NK-92 (cell line): ENCODE results near the gene MRPS2.
"Not testable (repeated sequence)": the region's sequence is repeated elsewhere in the genome, so short reads cannot be mapped to it uniquely, and the experiment has no call there.

Experiments used
- DNase-seq: peaks from one replicate; lab custom pipeline; 2025; ENCODE audit not compliant: unreplicated experiment; lab: John Stamatoyannopoulos, UW

Gene MRPS2

GRCh38 chr9:135500525-135501260, at the start of gene MRPS2:
Gene MRPS2, plus strand, starts transcription at chr9:135500682. Its CDS starts 29 bp downstream, at chr9:135500711.
- no peak for DNase-seq

DNA sequence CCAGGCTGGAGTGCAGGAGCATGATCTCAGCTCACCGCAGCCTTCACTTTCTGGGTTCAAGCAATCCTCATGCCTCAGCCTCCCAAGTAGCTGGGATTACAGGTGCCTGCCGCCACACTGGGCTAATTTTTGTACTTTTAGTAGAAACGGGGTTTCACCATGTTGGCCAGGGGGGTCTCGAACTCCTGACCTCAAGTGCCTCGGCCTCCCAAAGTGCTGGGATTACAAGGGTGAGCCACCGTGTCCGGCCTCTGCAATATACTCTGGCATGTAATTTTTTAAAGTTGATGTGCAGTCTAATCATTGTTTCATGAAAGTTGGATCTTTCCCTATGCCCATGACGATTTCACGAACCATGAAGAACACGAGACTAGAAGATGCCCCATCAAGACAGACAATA, 49.5 kb upstream of the MRPS2 start:
- no peak for DNase-seq

GRCh38 chr9:135451909-135452308, 48.6 kb upstream of the MRPS2 start:
- not testable (repeated sequence) for DNase-seq

GRCh38 chr9:135454737-135455136, 45.7 kb upstream of the MRPS2 start:
- no peak for DNase-seq

DNA sequence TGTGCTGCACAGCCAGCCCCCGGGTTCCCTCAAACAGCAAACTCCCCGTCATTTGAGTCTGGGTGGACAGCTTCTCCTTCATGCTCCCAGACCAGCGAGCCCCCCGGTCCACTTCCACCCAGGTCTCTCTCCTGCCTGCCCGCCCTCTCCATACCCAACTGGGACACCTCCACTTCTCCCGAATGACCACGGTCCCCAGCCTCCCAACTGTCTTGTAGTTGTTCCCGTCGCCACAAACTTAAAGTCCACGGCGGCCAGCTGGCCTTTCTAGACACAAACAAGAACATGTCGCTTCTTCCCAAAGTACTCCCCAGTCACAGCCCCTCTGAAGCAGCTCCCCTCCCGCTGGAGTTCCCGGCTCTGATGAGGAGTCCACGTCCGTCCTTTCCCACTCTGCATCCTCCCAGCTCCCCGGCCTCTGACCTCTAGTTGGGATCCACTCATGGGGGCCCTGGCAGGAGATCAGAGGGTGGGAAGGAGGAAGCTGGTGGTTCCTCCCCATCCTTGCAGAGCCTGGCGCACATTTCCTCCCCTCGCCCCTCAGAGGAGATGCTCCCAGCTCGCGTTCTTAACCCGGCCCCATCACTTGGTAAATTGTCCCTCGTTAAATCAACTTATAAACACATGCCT, 45.0 kb upstream of the MRPS2 start:
- no peak for DNase-seq

DNA sequence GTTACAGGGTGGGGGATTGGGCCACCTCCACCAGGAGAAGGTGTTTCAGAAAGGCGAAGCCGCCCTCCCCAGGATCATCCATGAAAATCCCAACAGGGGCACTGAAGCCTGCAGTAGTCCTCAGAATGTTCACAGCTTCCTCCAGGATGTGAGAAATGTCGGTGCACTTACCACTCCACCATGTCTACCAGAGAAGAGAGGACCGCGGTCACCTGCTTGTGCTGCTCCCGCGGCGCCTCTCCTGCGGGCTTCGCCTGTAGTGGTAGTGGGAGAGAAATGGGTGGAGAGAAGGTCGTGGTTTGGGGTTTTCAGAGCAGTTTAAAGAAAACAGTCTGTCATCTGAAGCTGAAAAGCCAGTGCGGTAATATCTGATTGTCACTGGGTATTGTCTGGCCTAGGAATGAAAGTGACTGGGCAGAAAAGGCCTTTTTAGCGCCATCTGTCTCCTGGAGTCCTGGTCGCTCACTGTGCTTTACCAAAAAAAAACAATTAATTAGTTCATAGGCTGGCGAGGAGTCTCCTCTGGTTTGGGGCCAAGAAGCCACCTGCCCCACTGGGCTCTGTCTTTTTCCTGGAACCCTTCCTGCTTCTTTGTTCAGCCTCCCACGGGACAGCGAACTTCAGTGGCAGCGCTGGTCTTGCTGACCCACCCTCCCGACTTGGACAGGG, 43.9 kb upstream of the MRPS2 start:
- DNase-seq, result no peak

GRCh38 chr9:135458478-135458877, 42.0 kb upstream of the MRPS2 start:
- not testable (repeated sequence) for DNase-seq

DNA sequence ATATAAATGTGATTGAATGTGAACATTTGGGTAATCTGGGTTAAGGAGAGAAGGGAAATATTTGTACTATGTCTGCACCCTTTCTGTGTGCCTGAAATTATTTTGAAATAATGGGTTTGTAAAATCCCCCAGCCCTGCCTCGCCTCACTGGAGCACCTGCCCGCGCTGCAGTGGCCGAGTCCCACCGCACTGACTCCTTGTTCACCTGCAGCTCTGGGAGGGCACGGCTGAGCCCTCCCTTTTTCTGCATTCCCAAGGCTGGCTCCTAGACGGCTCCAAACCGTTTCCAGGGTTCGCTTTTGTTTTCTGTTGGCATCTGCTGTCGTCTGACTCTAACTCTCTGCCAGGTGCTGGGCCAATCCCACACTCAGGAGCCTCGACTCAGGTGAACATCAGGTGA, 38.5 kb upstream of the MRPS2 start:
- no peak for DNase-seq

- DNase-seq, result no peak
Measured at GRCh38 chr9:135463140-135463539, 37.3 kb upstream of the MRPS2 start.

GRCh38 chr9:135464181-135464580, 36.3 kb upstream of the MRPS2 start:
- no peak for DNase-seq

DNA sequence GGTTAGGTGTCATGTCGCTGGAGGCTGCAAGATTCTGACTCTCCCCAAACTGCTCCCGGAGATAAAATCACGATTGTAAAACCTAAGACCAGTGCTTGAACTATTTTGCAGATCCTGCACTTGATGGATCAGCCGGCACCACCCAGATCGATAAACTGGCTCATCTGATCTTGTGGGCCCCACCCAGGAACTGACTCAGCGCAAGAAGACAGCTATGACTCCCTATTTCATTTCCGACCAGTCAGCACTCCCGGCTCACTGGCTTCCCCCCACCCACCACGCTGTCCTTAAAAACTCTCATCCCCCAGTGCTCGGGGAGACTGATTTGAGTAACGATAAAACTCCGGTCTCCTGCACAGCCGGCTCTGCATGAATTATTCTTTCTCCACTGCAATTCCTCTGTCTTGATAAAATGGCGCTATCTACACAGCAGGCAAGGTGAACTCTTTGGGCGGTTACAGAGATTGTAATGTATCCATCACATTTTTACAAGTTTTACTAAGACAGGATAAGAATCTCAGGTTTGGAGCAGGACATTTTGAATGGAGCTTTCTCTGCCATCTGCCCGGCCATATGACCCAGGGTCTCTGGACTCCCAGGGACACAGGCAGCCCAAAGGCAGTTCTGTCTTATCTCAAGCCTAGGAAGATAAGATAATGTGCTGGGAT, 31.5 kb upstream of the MRPS2 start:
- no peak for DNase-seq

- DNase-seq, result no peak
Measured at GRCh38 chr9:135471791-135472640, 28.5 kb upstream of the MRPS2 start.

DNA sequence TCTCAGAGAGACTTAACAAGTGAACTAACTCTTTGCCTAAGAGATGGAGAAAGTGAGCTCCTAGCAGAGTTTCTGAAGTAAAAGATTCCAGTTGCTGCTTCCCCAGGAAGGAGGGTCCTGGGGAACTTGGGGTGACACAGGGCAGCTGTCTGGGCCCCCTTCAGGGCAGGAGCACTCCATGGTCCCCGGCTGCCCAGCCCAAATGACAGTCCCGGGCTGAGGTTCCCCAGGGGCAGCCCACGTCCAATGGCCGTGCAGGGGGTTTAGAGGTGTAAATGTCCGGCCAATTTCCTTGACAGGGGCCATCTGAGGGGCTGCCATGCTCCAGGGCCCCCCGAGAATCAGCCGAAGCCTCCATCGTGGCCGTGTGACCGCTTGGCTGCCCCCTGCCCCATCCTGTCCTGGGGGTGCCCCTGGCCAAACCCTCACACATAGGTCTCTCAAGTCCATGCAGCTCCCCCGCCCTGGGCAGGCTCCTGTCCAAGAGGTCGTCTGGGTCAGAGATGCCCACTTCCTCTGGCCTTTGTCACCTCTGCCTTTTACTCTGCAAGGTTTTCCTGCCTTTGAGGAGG, 26.4 kb upstream of the MRPS2 start:
- DNase-seq, result no peak

- no peak for DNase-seq
Measured at GRCh38 chr9:135474915-135475314, 25.6 kb upstream of the MRPS2 start.

DNA sequence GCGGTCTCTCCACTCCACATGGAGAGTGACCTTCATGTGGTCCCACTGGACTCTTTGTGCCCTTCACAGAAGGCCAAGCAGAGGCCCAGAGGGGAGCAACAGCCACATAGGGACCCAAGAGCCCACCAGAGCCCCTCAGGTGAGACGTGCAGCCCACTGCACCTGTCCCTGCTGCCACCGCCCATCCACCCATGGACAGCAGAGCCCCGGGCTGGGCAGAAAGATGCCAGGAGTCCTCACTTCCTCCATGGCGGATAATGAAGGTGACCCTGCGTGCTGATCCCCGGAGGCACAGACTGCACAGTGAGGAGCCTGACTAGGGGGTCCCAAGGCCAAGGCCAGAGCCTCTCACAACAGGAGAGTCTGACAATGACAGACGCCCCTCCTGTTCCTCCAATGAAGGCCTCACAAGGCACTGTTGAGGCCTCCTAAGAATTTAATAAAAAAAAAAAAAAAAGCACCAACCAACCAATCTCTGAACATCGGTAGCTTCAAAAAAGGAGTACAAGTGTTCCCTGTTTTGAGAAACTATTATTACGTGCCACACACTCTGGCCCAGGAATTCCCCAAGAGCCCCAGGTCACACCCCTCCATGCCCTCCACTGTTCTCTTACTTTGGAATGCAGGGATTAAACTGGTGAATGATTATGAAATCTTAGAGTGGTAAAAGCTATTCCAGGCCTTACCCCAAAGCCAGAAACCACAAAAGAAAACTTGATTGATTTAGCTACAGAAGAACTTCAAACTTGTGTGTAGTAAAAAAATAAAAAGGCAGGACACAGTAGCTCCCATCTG, 23.7 kb upstream of the MRPS2 start:
- DNase-seq, result no peak

GRCh38 chr9:135478191-135478590, 22.3 kb upstream of the MRPS2 start:
- no peak for DNase-seq

- no peak for DNase-seq
Measured at GRCh38 chr9:135478829-135479468, 21.5 kb upstream of the MRPS2 start.

DNA sequence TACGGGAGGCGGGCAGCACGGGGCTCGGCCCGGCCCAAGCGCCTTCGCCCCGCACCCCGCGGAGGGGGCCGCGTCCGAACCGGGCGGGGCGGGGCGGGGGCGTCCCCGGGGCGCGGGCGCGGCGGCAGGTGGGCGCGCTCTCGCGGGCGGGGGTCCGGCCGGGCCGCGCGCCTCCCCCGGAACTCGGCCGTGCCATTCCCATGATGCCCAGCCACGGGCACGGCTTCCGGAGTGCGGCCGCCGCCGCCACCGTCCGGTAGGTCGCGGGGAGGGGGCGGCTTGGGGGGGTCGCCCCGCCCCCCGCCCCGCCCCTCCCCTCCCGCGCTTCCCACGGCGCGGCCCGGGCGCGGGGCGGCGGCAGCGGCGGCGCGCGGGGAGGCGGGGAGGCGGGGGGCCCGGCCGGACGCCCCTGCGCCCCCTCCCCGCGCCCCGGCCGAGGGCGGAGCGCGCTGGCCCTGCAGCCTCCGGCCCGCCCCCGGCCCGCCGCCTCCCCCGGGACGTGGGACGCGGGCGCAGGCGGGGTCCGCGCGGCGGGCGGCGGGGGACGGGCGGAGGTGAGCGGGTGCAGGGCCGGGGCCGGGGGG, 20.9 kb upstream of the MRPS2 start, which contains the start of gene PPP1R26:
Gene PPP1R26, plus strand, starts transcription at position 314 of the 584 bp plus-strand sequence. CDS start 4,729 bp downstream, outside the sequence.
- no peak for DNase-seq
